SK-N-SH (cell line): ENCODE measurements around the gene NHS. TPM values are rescaled to one million over a fixed set of nuclear protein-coding genes. Genes with fewer than 3 reads are reported as not detected.
"Not testable (repeated sequence)": the region's sequence is repeated elsewhere in the genome, so short reads cannot be mapped to it uniquely, and the experiment has no call there.

Experiments
- CTCF ChIA-PET: fragments of 300-600, 350-600 bp; formaldehyde crosslinking; extraction: SDS; loops from one replicate; lab custom pipeline; 2021; lab: Yijun Ruan, JAX
- POLR2A ChIA-PET: fragments of 350-600 bp; sonication (Branson Sonifier 250); formaldehyde crosslinking; extraction: SDS; loops from one replicate; lab custom pipeline; 2020; ENCODE audit warnings: antibody characterized with exemption, inconsistent platforms; lab: Yijun Ruan, JAX
- DNase-seq: peaks from one replicate; pipeline ENCODE4 v3.0.0; 2012
- H2AFZ ChIP-seq: fragments of 200-600 bp; sonication (generic); 2 replicates; pipeline ENCODE4 v1.8.1; 2016; ENCODE audit warnings: antibody characterized with exemption, mild to moderate bottlenecking, low read depth
- H3F3A ChIP-seq: fragments of 200-600 bp; sonication (generic); replicated peaks from 2 replicates; pipeline ENCODE3; 2016; ENCODE audit warnings: antibody characterized with exemption, mild to moderate bottlenecking; ENCODE audit not compliant: insufficient read depth
- H3K27ac ChIP-seq, 2 experiments: fragments of 200-500 bp in 1 of 2; fragments of 200-600 bp in 1 of 2; sonication (Bioruptor generic) in 1 of 2; sonication (generic), shearing (Covaris generic) in 1 of 2; 2 replicates each; pipeline versions ENCODE4 v1.5.1 to v1.6.1; 2014 to 2016; ENCODE audit warnings: low read depth in 2 of 2, inconsistent platforms in 1 of 2, low read length in 1 of 2, mild to moderate bottlenecking in 1 of 2, mixed read lengths in 1 of 2
- H3K27me3 ChIP-seq: fragments of 200-600 bp; sonication (generic), shearing (Covaris generic); 2 replicates; pipeline ENCODE4 v1.6.1; 2016; ENCODE audit warnings: mixed run types; ENCODE audit not compliant: insufficient read depth
- H3K36me3 ChIP-seq, 2 experiments: fragments of 200-500 bp in 1 of 2; fragments of 200-600 bp in 1 of 2; sonication (Bioruptor generic) in 1 of 2; sonication (generic) in 1 of 2; replicated peaks in 1 of 2; 2 replicates each; pipeline versions ENCODE3 to v1.5.1; 2014 to 2016; ENCODE audit warnings: low read length in 1 of 2, mild to moderate bottlenecking in 1 of 2; ENCODE audit not compliant: insufficient read depth in 2 of 2, control insufficient read depth in 1 of 2
- H3K4me1 ChIP-seq, 2 experiments: fragments of 200-500 bp in 1 of 2; fragments of 200-600 bp in 1 of 2; sonication (Bioruptor generic) in 1 of 2; sonication (generic), shearing (Covaris generic) in 1 of 2; 2 replicates each; pipeline versions ENCODE4 v1.5.1 to v1.6.1; 2014 to 2016; ENCODE audit warnings: low read depth in 1 of 2, low read length in 1 of 2, mixed run types in 1 of 2; ENCODE audit not compliant: insufficient read depth in 2 of 2, control insufficient read depth in 1 of 2
- H3K4me2 ChIP-seq: fragments of 200-600 bp; sonication (generic), shearing (Covaris generic); 2 replicates; pipeline ENCODE4 v1.6.1; 2017; ENCODE audit warnings: mixed run types
- H3K4me3 ChIP-seq, 2 experiments: fragments of 200-500 bp in 1 of 2; fragments of 200-600 bp in 1 of 2; sonication (Bioruptor generic) in 1 of 2; sonication (generic), shearing (Covaris generic) in 1 of 2; 2 replicates each; pipeline versions ENCODE4 v1.5.1 to v1.8.1; 2014 to 2016; ENCODE audit warnings: low read depth in 2 of 2, inconsistent platforms in 1 of 2, low read length in 1 of 2, mild to moderate bottlenecking in 1 of 2, mixed read lengths in 1 of 2, moderate library complexity in 1 of 2
- H3K79me2 ChIP-seq: fragments of 200-600 bp; sonication (generic); 2 replicates; pipeline ENCODE4 v1.8.1; 2017; ENCODE audit warnings: mild to moderate bottlenecking; ENCODE audit not compliant: insufficient read depth
- H3K9ac ChIP-seq: fragments of 200-600 bp; sonication (generic); 2 replicates; pipeline ENCODE4 v1.6.1; 2017; ENCODE audit warnings: mixed run types
- H3K9me2 ChIP-seq: fragments of 200-600 bp; sonication (generic); 2 replicates; pipeline ENCODE4 v1.6.1; 2017; ENCODE audit warnings: mixed run types
- H3K9me3 ChIP-seq: fragments of 200-600 bp; sonication (generic); 2 replicates; pipeline ENCODE4 v1.6.1; 2017; ENCODE audit warnings: mixed run types, mild to moderate bottlenecking, moderate library complexity
- H4K20me1 ChIP-seq: fragments of 200-600 bp; sonication (generic); 2 replicates; pipeline ENCODE4 v1.6.1; 2017; ENCODE audit warnings: mild to moderate bottlenecking, mixed run types; ENCODE audit not compliant: insufficient read depth
- CHD2 ChIP-seq: fragments of 150-350 bp; IDR thresholded peaks from 2 replicates; pipeline ENCODE4 v1.6.1; 2018; ENCODE audit warnings: low read length; ENCODE audit not compliant: partially characterized antibody
- ELF1 ChIP-seq: IDR thresholded peaks from 2 replicates; pipeline ENCODE4 v1.4.0; 2012
- EP300 ChIP-seq, 2 experiments: IDR thresholded peaks; 2 replicates each; pipeline versions ENCODE4 v1.4.0 to v1.6.1; 2012; ENCODE audit warnings: borderline replicate concordance in 1 of 2, low read depth in 1 of 2, low read length in 1 of 2
- EZH2phosphoT487 ChIP-seq: fragments of 200-600 bp; sonication (generic); IDR thresholded peaks from 2 replicates; pipeline ENCODE4 v1.6.1; 2017; ENCODE audit warnings: low read depth, mixed run types, mild to moderate bottlenecking, antibody characterized with exemption, moderate library complexity, borderline replicate concordance
- FOSL2 ChIP-seq: IDR thresholded peaks from 2 replicates; pipeline ENCODE4 v1.4.0; 2012; ENCODE audit warnings: low read depth, mild to moderate bottlenecking, moderate library complexity, borderline replicate concordance
- FOXJ3 ChIP-seq: sonication (generic); formaldehyde crosslinking; IDR thresholded peaks from 2 replicates; pipeline ENCODE4 v1.5.1; 2020; ENCODE audit warnings: mild to moderate bottlenecking, missing genetic modification reagents
- GABPA ChIP-seq: IDR thresholded peaks from 2 replicates; pipeline ENCODE4 v1.4.0; 2012; ENCODE audit warnings: low read depth, mild to moderate bottlenecking
- NFIC ChIP-seq: IDR thresholded peaks from 2 replicates; pipeline ENCODE4 v1.4.0; 2012; ENCODE audit warnings: borderline replicate concordance
- RAD21 ChIP-seq: IDR thresholded peaks from 2 replicates; pipeline ENCODE4 v1.6.1; 2012; ENCODE audit warnings: mild to moderate bottlenecking, low read length
- RFX5 ChIP-seq: IDR thresholded peaks from 2 replicates; pipeline ENCODE4 v1.6.1; 2012; ENCODE audit warnings: mild to moderate bottlenecking, improper control_type of control experiment, low read length
- RXRA ChIP-seq: IDR thresholded peaks from 2 replicates; pipeline ENCODE4 v1.4.0; 2012; ENCODE audit warnings: low read depth, mild to moderate bottlenecking, borderline replicate concordance
- SMC3 ChIP-seq: IDR thresholded peaks from 2 replicates; pipeline ENCODE4 v1.6.1; 2012; ENCODE audit warnings: low read depth, low read length, improper control_type of control experiment
- TAF1 ChIP-seq: IDR thresholded peaks from 2 replicates; pipeline ENCODE4 v1.6.1; 2012; ENCODE audit warnings: low read depth, mild to moderate bottlenecking, low read length, moderate library complexity, borderline replicate concordance
- TCF12 ChIP-seq: IDR thresholded peaks from 2 replicates; pipeline ENCODE4 v1.4.0; 2012
- YY1 ChIP-seq: IDR thresholded peaks from 2 replicates; pipeline ENCODE4 v1.4.0; 2012; ENCODE audit warnings: low read depth, mild to moderate bottlenecking
- WGBS: methylation state at CpG from one replicate; pipeline ENCODE4 v1.1.6; 2017; ENCODE audit warnings: low lambda C conversion rate; 5-methylcytosine and 5-hydroxymethylcytosine counted together
- polyA plus RNA-seq, 3 experiments: library from polyadenylated mRNA; depleted of rRNA; stranded (reverse); fragments of >200 nt; gene quantifications; 2 replicates each; pipeline ENCODE4 v1.2.3, GENCODE V29; 2012
- TF ChIP-seq, protein P1 (sequence below): IDR thresholded peaks from 2 replicates; pipeline ENCODE4 v1.4.0; 2012; ENCODE audit warnings: low read depth, borderline replicate concordance
- TF ChIP-seq, protein P2 (sequence below): IDR thresholded peaks from 2 replicates; pipeline ENCODE4 v1.4.0; 2012; ENCODE audit warnings: low read depth, borderline replicate concordance
- TF ChIP-seq, protein P3 (sequence below): fragments of 200-600 bp; sonication (generic); IDR thresholded peaks from 2 replicates; pipeline ENCODE4 v1.6.1; 2017; ENCODE audit warnings: antibody characterized with exemption, mild to moderate bottlenecking, moderate library complexity

NHS gene
- polyA plus RNA-seq, 1 of the 3 experiments (the other 2 are of a cell fraction): 1.0 TPM

DNA sequence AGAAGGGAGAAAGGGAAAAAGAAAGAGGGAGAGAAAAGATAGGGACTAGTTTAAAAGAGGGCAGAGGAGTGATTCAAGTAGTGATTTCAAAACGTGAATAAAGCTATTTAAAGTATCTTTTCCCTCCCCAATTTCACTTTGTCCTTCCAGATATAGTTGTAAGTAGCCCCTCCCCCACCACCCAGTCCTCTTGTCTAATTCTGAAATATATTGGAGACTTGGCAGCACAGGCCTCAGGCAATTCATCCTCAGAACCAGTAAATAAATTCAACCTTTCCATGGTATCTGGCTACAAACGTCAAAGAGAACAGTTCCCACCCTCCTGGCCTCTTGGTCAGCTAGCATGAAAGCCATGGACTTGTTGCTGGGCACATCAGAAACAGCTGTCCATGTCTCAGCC, 192.8 kb downstream of the NHS start (continued):
- TF ChIP-seq, protein P1, sequence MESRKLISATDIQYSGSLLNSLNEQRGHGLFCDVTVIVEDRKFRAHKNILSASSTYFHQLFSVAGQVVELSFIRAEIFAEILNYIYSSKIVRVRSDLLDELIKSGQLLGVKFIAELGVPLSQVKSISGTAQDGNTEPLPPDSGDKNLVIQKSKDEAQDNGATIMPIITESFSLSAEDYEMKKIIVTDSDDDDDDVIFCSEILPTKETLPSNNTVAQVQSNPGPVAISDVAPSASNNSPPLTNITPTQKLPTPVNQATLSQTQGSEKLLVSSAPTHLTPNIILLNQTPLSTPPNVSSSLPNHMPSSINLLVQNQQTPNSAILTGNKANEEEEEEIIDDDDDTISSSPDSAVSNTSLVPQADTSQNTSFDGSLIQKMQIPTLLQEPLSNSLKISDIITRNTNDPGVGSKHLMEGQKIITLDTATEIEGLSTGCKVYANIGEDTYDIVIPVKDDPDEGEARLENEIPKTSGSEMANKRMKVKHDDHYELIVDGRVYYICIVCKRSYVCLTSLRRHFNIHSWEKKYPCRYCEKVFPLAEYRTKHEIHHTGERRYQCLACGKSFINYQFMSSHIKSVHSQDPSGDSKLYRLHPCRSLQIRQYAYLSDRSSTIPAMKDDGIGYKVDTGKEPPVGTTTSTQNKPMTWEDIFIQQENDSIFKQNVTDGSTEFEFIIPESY: no peak
- no peak for TF ChIP-seq YY1
- TF ChIP-seq CHD2: no peak
- TF ChIP-seq EP300 (IDR thresholded peaks at IDR 0.05; ENCODE audit: borderline replicate concordance in 1 of 2, low read depth in 1 of 2, low read length in 1 of 2): no peak
- no peak for TF ChIP-seq RAD21

DNA sequence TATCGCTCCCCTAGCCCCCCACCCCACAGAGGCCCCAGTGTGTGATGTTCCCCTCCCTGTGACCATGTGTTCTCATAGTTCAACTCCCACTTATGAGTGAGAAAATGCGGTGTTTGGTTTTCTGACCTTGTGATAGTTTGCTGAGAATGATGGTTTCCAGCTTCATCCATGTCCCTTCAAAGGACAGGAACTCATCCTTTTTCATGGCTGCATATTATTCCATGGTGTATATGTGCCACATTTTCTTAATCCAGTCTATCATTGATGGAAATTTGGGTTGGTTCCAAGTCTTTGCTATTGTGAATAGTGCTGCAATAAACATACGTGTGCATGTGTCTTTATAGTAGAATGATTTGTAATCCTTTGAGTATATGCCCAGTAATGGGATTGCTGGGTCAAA, 193.8 kb downstream of the NHS start:
- CTCF ChIA-PET, H4K20me1 ChIP-seq, H3K9ac ChIP-seq, POLR2A ChIA-PET, H3F3A ChIP-seq, H3K27me3 ChIP-seq, H3K9me2 ChIP-seq, H3K36me3 ChIP-seq, H3K4me2 ChIP-seq, H3K27ac ChIP-seq, H3K9me3 ChIP-seq, H3K4me3 ChIP-seq, H3K79me2 ChIP-seq, H2AFZ ChIP-seq, DNase-seq: not testable (repeated sequence)
- peaks cover 10 to 15% of the 10 kb centered on the region in 2 experiments; a peak in 2 of 4 replicates for H3K4me1 ChIP-seq
- WGBS: 80% methylated on average over 3 of the region's 3 CpGs

DNA sequence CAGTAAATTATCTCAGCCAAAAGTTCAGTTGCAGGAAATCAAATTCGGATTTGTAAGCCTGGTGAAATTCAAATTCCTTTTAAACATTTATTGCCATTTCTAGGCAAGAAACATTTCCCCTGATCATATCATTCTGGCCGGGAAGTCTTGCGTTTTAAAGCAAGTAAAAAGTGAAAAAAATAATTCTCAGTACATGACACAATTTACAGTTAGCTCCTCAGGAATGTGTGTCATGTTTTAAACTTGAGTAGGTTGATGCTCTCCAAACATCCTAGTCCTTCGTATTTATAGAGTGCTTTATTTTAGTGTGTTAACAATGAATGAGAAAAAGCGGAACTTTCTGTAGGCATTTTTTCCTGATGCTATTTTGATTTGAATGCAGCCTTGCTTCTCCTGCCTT, 204.0 kb downstream of the NHS start:
- Histone ChIP-seq H3K9me2 (no peaks in the 10 kb centered on the region), H2AFZ (no peak overlapping the region), H3F3A (peaks cover 5% of the 10 kb centered on the region), H3K4me2 (peak overlapping the region; percentile 51; the same call in 1 of the 2 replicates), H4K20me1 (no peaks in the 10 kb centered on the region), H3K4me1 (peaks cover 3 to 11% of the 10 kb centered on the region in 2 experiments; a peak in 3 of 4 replicates), H3K27ac (peak overlapping the region; percentile 40 to 68; a peak in 3 of 4 replicates), H3K36me3 (no peaks in the 10 kb centered on the region), H3K9me3 (no peaks in the 10 kb centered on the region), H3K27me3 (no peaks in the 10 kb centered on the region; the same call in 1 of the 2 replicates), H3K4me3 (no peak overlapping the region), H3K79me2 (no peaks in the 10 kb centered on the region; the same call in 1 of the 2 replicates), H3K9ac (no peak overlapping the region)
- ChIA-PET POLR2A (no interaction called here), CTCF (no interaction called here)
- 16% methylated on average over 5 of the region's 5 CpGs for WGBS
- no peak for DNase-seq
- no peak for TF ChIP-seq RAD21
- TF ChIP-seq EP300 (IDR thresholded peaks at IDR 0.05; ENCODE audit: borderline replicate concordance in 1 of 2, low read depth in 1 of 2, low read length in 1 of 2): no peak
- TF ChIP-seq SMC3: no peak
- TF ChIP-seq RFX5: no peak
- TF ChIP-seq, protein P2, sequence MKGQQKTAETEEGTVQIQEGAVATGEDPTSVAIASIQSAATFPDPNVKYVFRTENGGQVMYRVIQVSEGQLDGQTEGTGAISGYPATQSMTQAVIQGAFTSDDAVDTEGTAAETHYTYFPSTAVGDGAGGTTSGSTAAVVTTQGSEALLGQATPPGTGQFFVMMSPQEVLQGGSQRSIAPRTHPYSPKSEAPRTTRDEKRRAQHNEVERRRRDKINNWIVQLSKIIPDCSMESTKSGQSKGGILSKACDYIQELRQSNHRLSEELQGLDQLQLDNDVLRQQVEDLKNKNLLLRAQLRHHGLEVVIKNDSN: no peak
- 0 out of 2 replicates have a peak, but pooled peaks have one; percentile 9 for TF ChIP-seq TCF12
- TF ChIP-seq, protein P3, sequence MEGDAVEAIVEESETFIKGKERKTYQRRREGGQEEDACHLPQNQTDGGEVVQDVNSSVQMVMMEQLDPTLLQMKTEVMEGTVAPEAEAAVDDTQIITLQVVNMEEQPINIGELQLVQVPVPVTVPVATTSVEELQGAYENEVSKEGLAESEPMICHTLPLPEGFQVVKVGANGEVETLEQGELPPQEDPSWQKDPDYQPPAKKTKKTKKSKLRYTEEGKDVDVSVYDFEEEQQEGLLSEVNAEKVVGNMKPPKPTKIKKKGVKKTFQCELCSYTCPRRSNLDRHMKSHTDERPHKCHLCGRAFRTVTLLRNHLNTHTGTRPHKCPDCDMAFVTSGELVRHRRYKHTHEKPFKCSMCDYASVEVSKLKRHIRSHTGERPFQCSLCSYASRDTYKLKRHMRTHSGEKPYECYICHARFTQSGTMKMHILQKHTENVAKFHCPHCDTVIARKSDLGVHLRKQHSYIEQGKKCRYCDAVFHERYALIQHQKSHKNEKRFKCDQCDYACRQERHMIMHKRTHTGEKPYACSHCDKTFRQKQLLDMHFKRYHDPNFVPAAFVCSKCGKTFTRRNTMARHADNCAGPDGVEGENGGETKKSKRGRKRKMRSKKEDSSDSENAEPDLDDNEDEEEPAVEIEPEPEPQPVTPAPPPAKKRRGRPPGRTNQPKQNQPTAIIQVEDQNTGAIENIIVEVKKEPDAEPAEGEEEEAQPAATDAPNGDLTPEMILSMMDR: no peak
- TF ChIP-seq ELF1: no peak
- no peak for TF ChIP-seq EZH2phosphoT487
- TF ChIP-seq YY1: no peak
- TF ChIP-seq NFIC: no peak
- 0 out of 2 replicates have a peak, but pooled peaks have one; percentile 13 for TF ChIP-seq FOSL2
- no peak for TF ChIP-seq RXRA
- TF ChIP-seq TAF1: no peak
- no peak for TF ChIP-seq GABPA
- no peak for TF ChIP-seq FOXJ3 (CRISPR knock-in tag)
